Endothelial cell of umbilical vein (primary cell): ENCODE results near the gene RDH14. TPM values are rescaled to one million over a fixed set of nuclear protein-coding genes. Genes with fewer than 3 reads are reported as not detected.

ENCODE experiments used
- BruUV-seq: library from RNA; stranded (reverse); fragments of 400-500 nt; replicated peaks from 2 replicates; lab custom pipeline; 2021; lab: Mats Ljungman, UMichigan
- CTCF ChIA-PET: fragments of 300-600, 350-600 bp; sonication (Branson Sonifier 250); formaldehyde crosslinking; loops from one replicate; lab custom pipeline; 2021; ENCODE audit warnings: antibody characterized with exemption, inconsistent platforms; lab: Charles Lee
- POLR2A ChIA-PET: fragments of 300-600, 350-600 bp; sonication (Branson Sonifier 250); formaldehyde crosslinking; loops from one replicate; lab custom pipeline; 2021; ENCODE audit warnings: antibody characterized with exemption, inconsistent platforms; lab: Charles Lee
- DNase-seq: peaks from one replicate; pipeline ENCODE4 v3.0.0-alpha.2; 2011; ENCODE audit warnings: low read depth, low spot score
- FAIRE-seq: peaks from 2 replicates; lab custom pipeline; 2011; peaks lifted over from hg19 to GRCh38; lab: Jason Lieb, UNC
- H2AFZ ChIP-seq: 2 replicates; pipeline ENCODE4 v1.6.0; 2012; ENCODE audit warnings: low read depth, low read length, control low read depth, inconsistent platforms
- H3K27ac ChIP-seq: 2 replicates; pipeline ENCODE4 v1.5.1; 2011; ENCODE audit warnings: low read depth, mild to moderate bottlenecking, control low read depth, low read length, moderate library complexity; ENCODE audit not compliant: insufficient read depth
- H3K27me3 ChIP-seq, 2 experiments: 2 replicates each; pipeline versions ENCODE4 v1.6.0 to v1.6.1; 2011; ENCODE audit warnings: low read length in 2 of 2, mixed read lengths in 1 of 2; ENCODE audit not compliant: control insufficient read depth in 2 of 2, insufficient read depth in 2 of 2
- H3K36me3 ChIP-seq, 2 experiments: 2 replicates in 1 of 2; 3 replicates in 1 of 2; pipeline ENCODE4 v1.5.1; 2011; ENCODE audit warnings: low read length in 2 of 2, mild to moderate bottlenecking in 1 of 2, moderate library complexity in 1 of 2; ENCODE audit not compliant: control insufficient read depth in 2 of 2, insufficient read depth in 2 of 2; ENCODE audit errors: extremely low read depth in 1 of 2
- H3K4me1 ChIP-seq: 3 replicates; pipeline ENCODE4 v1.5.1; 2011; ENCODE audit warnings: mild to moderate bottlenecking, low read length; ENCODE audit not compliant: control insufficient read depth, insufficient read depth; ENCODE audit errors: extremely low read depth
- H3K4me2 ChIP-seq: 2 replicates; pipeline ENCODE4 v1.6.1; 2011; ENCODE audit warnings: low read length, control low read depth, mixed read lengths; ENCODE audit not compliant: insufficient read depth
- H3K4me3 ChIP-seq, 3 experiments: fragments of 200-600 bp in 1 of 3; sonication (generic), shearing (Covaris generic) in 1 of 3; replicated peaks in 1 of 3; 2 replicates each; pipeline ENCODE4 v1.5.1; 2011 to 2016; ENCODE audit warnings: control low read depth in 3 of 3, low read length in 3 of 3, mild to moderate bottlenecking in 2 of 3, inconsistent platforms in 1 of 3, low read depth in 1 of 3, moderate library complexity in 1 of 3; ENCODE audit not compliant: insufficient read depth in 1 of 3
- H3K79me2 ChIP-seq: 2 replicates; pipeline ENCODE4 v1.6.0; 2012; ENCODE audit warnings: low read length, inconsistent platforms; ENCODE audit not compliant: control insufficient read depth, insufficient read depth
- H3K9ac ChIP-seq: replicated peaks from 2 replicates; pipeline ENCODE3; 2011; ENCODE audit warnings: low read length, control low read depth; ENCODE audit not compliant: insufficient read depth; ENCODE audit errors: extremely low read depth
- H3K9me1 ChIP-seq: replicated peaks from 3 replicates; pipeline ENCODE4 v1.6.0; 2011; ENCODE audit warnings: mild to moderate bottlenecking, low read length; ENCODE audit not compliant: control insufficient read depth, insufficient read depth; ENCODE audit errors: extremely low read depth
- H3K9me3 ChIP-seq: replicated peaks from 2 replicates; pipeline ENCODE4 v1.5.1; 2012; ENCODE audit warnings: low read length, inconsistent platforms; ENCODE audit not compliant: control insufficient read depth, insufficient read depth
- H4K20me1 ChIP-seq: replicated peaks from 2 replicates; pipeline ENCODE3; 2011; ENCODE audit warnings: mild to moderate bottlenecking, low read length; ENCODE audit not compliant: control insufficient read depth, insufficient read depth; ENCODE audit errors: extremely low read depth
- CTCF ChIP-seq, 2 donors: IDR thresholded peaks; 1 replicate in 1 of 2; 2 replicates in 1 of 2; pipeline ENCODE4 v1.5.1; 2011; ENCODE audit warnings: low read length in 2 of 2, mild to moderate bottlenecking in 2 of 2, moderate library complexity in 2 of 2, control low read depth in 1 of 2, inconsistent platforms in 1 of 2, low read depth in 1 of 2; ENCODE audit not compliant: insufficient read depth in 1 of 2; ENCODE audit errors: extremely low read depth in 1 of 2
- EZH2 ChIP-seq: IDR thresholded peaks from 2 replicates; pipeline ENCODE4 v1.6.1; 2012; ENCODE audit warnings: borderline replicate concordance, low read depth, mild to moderate bottlenecking, moderate library complexity, low read length, inconsistent platforms; ENCODE audit not compliant: severe bottlenecking
- FOS ChIP-seq: IDR thresholded peaks from 2 replicates; pipeline ENCODE4 v1.6.1; 2011; ENCODE audit warnings: mild to moderate bottlenecking, low read length, moderate library complexity, borderline replicate concordance; ENCODE audit not compliant: insufficient read depth
- GATA2 ChIP-seq: IDR thresholded peaks from 2 replicates; pipeline ENCODE4 v1.7.0; 2011; ENCODE audit warnings: low read depth, mild to moderate bottlenecking, moderate library complexity, mixed read lengths, low read length; ENCODE audit not compliant: insufficient read length, insufficient read depth
- JUN ChIP-seq: IDR thresholded peaks from 2 replicates; pipeline ENCODE4 v1.6.1; 2011; ENCODE audit warnings: borderline replicate concordance, low read depth; ENCODE audit not compliant: insufficient read length, insufficient read depth
- MAX ChIP-seq: IDR thresholded peaks from 2 replicates; pipeline ENCODE4 v1.6.1; 2011; ENCODE audit not compliant: insufficient read depth, insufficient read length
- MYC ChIP-seq: IDR thresholded peaks from one replicate; pipeline ENCODE4 v1.6.1; 2011; ENCODE audit warnings: mild to moderate bottlenecking, low read depth, low read length
- POLR2A ChIP-seq: IDR thresholded peaks from 2 replicates; pipeline ENCODE4 v1.6.1; 2012; ENCODE audit warnings: low read depth, mild to moderate bottlenecking, control low read depth, low read length
- POLR2AphosphoS5 ChIP-seq: IDR thresholded peaks from 2 replicates; pipeline ENCODE4 v1.6.1; 2012; ENCODE audit warnings: low read depth, mild to moderate bottlenecking, control low read depth, low read length, moderate library complexity; ENCODE audit not compliant: insufficient read depth
- dilution Hi-C: fragments of 300-500 bp; cut with MboI; formaldehyde crosslinking; loops from one replicate; pipeline ENCODE4 v1.15.0; 2019; ENCODE audit warnings: low sequenced_read_pairs; ENCODE audit not compliant: extremely low pct_ligation_motif_present
- intact Hi-C: fragments of 100-400 bp; cut with micrococcal nuclease; formaldehyde crosslinking; loops from one replicate; pipeline ENCODE4 v1.10.0; 2022
- polyA plus RNA-seq, 4 experiments: library from polyadenylated mRNA; depleted of rRNA in 3 of 4; stranded (reverse) in 3 of 4; unstranded in 1 of 4; fragments of >200 nt; gene quantifications; 2 replicates each; pipeline versions ENCODE4 v1.2.1 to v1.2.3, GENCODE V29; 2011 to 2012; ENCODE audit warnings: missing spikeins in 1 of 4
- total RNA-seq: library from RNA; stranded (reverse); gene quantifications from 2 replicates; pipeline ENCODE4 v1.2.3, GENCODE V29; 2021

The RDH14 gene
- total and polyA plus RNA-seq, 2 donors (not counting 3 experiments of a cell fraction or from before 2014, with no cell fraction given): 8.8 to 12.4 TPM

GRCh38 chr2:18551169-18551568, 9.3 kb downstream of the RDH14 start:
- peaks cover 18% of the 10 kb centered on the region for H3K4me1 ChIP-seq
- TF ChIP-seq CTCF (IDR thresholded peaks at IDR 0.05; ENCODE audit: extremely low read depth in 1 of 2, insufficient read depth in 1 of 2, low read depth in 1 of 2, low read length in 2 of 2): no peak
- TF ChIP-seq POLR2AphosphoS5: no peak
- TF ChIP-seq MAX: no peak
- no peak for TF ChIP-seq JUN
- no peak for TF ChIP-seq EZH2
- TF ChIP-seq GATA2: no peak
- no peak for TF ChIP-seq MYC
- no peak for TF ChIP-seq FOS
- TF ChIP-seq POLR2A: no peak
- H3K9me1 ChIP-seq: no peaks in the 10 kb centered on the region
- dilution Hi-C loops: no loop called here
- peaks cover 5 to 9% of the 10 kb centered on the region in 2 experiments for H3K36me3 ChIP-seq
- FAIRE-seq (no peak), DNase-seq (no peak)
- H3K27ac ChIP-seq: no peak overlapping the region
- no peaks in the 10 kb centered on the region for H4K20me1 ChIP-seq
- no peaks in the 10 kb centered on the region for H3K79me2 ChIP-seq
- intact Hi-C loops: no loop called here
- no peaks in the 10 kb centered on the region for H3K9me3 ChIP-seq
- ChIA-PET CTCF (interaction anchor here (1.7 kb wide), 1 partner anchor 799 kb away, joined by 4 read pairs; no protein-coding TSS in a partner anchor), POLR2A (no interaction called here)
- no peak overlapping the region for H3K4me3 ChIP-seq
- no TSS peak for BruUV-seq
- H2AFZ ChIP-seq: no peak overlapping the region
- no peak overlapping the region for H3K9ac ChIP-seq
- no peak overlapping the region for H3K4me2 ChIP-seq
- no peaks in the 10 kb centered on the region for H3K27me3 ChIP-seq
